LHCN-M2 (cell line): ENCODE data around the gene ACOXL. TPM values are rescaled to one million over a fixed set of nuclear protein-coding genes. Genes with fewer than 3 reads are reported as not detected.

ENCODE experiments used
- DNase-seq: peaks from one replicate; pipeline ENCODE4 v3.0.0-alpha.2; 2012; ENCODE audit warnings: low read depth
- total RNA-seq: library from RNA; depleted of rRNA; stranded (reverse); fragments of >200 nt; gene quantifications from 2 replicates; pipeline ENCODE4 v1.2.3, GENCODE V29; 2014

ACOXL gene
- total RNA-seq, 1 experiment from 2014 or later = not detected

DNA sequence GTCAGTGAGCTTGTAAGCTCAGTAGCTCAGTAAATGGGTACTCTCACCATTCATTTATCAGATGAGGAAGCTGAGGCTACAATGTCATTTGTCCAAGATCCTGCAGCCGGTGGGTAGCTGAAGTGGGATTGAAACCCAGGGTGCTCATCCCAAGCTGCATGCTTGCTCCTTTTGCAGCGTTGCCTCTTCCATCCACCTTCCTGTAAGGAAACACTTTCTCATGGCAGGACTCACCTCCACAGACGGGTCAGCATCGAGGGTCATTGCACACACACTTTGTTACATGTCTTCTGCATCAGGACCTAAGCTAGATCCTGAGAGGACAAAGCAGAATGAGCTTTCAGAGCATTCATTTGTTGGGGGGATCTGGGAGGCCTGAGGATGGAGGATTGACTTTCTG, 60.7 kb downstream of the ACOXL start:
- DNase-seq = no peak

DNA sequence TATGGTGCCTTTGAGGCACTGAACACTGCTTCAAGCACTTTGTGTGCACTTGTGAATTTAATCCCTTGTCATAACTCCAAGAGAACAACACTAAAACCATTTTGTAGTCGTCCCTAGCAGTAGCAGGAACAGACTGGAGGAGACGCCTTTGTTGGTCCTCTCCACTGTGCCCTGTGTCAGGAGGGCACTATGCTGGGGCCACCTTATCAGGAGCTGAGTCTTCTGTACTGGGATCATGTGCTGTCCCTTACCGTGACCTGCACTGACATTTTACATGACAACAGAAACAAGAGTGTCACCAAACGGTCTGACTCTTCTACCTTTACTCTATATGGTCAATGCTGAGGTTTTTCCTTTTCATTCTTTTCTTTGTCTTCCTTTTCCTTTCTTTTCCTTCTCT, 62.0 kb downstream of the ACOXL start:
- no peak for DNase-seq

DNA sequence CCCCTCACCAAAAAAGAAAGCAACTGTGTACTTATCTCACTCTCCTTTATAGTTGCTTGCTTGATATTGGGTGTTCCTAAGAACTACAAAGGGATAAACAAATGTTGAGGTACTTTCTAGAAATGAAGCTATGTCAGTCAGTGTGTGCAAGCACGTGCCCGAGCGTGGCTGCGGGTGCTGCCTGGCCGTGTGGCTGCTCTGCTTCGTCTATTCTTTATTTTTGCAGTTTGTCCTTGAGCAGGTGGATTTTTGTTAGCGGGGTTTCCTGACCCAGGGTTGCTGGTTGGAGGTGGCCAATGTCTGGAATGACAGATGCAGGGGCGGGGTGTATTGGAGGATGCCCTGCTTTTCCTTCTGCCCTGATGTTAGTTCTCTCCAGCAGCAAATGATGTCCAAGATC, 62.6 kb downstream of the ACOXL start:
- DNase-seq = no peak

DNA sequence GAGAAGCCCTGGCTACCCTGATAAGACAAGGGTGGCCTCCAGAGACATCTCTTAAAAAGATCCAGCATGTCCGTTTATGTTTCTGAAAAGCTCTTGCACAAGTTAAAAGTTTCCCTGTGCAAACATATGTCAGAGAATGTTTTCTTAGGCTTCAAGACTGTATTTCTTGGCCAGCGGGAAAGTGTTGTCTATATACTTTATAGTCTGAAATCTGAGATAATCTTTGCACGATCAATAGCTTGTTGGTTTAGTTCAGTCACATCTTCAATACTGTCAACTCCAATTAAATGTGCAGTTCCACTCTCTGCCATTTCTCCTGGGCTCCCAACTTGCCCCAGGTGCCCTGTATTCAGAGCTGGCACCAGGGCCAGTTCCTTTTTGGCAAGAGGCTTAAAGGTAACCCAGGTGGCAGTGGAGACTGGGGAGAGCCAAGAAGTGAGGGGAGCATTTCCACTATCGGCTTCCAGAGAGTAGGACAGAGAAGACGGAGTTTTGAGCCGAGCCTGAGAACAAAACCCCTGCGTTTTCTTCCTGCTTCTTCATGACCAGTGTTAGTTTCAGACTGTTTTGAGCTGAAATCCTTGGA, 64.4 kb downstream of the ACOXL start:
- DNase-seq = no peak

DNA sequence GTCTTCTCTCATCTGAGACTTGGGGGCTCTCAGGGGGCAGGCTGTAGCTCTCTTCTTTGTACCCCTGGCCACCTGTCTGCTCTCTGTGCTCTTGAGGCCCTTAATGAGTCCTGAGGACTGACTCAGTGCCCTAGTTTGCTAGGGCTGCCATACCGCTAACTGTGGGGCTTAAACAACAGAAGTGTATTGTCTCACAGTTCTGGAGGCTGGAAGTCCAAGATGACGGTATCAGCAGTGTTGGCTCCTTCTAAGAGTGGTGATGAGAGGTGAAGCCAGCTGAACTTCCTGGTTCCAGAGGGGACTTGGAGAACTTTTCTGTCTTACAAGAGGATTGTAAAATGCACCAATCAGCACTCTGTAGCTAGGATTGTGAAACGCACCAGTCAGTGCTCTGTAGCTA, 67.0 kb downstream of the ACOXL start:
- DNase-seq = no peak

DNA sequence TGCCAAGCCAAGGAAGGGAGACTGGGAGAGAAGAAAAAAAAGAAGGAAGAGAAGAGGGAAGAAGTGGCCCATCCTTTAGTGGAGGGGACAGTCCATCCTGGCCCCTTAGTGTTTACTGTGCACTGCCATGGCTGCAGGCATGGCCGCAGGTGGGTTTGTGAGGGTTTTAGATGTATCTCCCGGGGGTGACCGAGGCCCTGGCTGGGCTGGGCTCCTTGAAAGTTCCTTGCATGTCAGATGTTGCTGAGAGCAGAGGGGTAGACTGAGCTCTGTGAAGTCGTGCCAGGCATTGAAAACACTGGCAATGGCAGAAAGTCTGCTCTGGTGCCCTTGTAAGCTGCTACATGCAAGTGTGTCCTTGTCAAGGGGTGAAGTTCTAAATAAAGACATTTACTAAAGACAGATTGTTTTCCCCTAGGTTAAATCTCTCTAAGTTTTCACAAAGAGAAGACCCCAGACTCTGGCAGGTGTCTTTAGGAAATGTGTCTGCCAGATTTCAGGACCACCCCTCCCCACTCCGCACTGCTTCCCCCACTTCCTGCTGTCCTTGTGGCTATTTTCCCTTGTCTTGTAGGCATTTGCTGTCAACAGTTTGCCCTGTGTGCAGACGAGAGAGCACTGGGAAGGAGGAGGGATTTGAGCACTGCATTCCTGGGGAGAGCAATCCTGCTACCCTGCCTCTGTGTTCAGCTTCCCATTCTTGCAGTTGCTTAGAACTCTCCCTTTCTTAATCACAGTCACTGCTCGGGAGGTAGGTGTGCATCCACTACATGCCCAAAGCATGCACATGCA, 68.4 kb downstream of the ACOXL start:
- DNase-seq = no peak

DNA sequence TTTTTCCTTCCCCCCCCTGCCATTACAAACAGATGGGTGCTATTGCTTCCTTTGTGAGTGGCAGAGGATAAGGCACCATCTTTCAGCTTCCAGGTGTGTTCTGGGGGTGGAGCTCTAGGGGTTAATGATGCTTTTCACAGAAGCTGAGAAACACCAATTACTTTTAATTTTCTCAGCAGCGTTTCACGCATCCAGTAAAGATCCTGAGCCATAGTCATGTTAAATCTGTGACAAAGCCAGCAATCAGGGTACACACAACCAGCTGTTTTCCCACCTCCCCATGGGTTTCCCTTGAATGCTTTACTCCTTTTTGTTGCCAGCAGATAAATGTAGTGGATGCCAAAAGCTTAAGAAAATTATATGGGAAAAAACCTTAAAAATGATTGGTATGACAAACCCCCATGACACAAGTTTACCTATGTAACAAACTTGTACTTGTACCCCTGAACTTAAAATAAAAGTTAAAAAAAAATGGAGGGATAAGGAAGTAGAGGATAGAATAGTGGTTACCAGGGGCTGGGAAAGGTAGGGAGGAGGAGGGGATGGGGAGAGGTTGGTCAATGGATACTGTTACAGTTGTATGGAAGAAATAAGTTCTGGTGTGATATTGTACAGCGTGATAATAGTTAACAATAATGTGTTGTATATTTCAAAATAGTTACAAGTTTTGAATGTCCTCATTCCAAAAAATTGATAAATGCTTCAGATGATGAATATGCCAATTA, 70.0 kb downstream of the ACOXL start:
- no peak for DNase-seq

DNA sequence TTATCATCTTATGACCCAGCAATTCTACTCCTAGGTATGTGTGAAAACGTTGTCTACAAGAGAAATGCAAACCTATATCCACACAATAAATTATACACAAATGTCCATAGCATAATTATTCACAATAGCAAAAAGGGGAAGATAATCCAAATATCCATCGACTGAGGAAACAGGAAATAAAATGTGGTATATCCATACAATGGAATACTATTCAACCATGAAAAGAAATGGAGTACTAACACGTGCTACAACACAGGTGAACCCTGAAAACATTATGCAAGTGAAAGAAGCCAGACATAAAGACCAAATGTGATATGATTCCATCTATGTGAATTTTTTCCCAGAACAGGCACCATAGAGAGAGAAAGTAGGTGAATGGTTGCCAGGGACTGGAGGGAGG, 72.1 kb downstream of the ACOXL start:
- no peak for DNase-seq

DNA sequence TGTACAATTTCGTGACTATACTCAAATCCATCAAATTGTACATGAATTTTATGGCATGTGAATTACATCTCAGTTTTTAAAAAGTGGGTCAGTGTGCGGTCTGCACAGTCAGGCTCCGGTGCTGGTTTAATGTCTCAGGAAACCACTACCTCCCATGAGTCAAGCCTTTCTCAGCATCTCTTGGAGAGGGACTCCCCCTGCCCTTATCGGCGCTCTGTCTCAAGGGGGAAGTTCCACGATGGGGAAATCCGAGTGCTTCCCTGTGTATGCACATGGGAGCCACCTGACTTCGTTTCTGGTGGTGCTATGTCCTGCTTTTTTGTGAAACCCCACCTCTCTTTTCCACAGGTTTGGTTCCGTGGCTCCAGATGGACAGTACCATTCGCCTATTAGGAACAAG, 72.5 kb downstream of the ACOXL start:
- no peak for DNase-seq

DNA sequence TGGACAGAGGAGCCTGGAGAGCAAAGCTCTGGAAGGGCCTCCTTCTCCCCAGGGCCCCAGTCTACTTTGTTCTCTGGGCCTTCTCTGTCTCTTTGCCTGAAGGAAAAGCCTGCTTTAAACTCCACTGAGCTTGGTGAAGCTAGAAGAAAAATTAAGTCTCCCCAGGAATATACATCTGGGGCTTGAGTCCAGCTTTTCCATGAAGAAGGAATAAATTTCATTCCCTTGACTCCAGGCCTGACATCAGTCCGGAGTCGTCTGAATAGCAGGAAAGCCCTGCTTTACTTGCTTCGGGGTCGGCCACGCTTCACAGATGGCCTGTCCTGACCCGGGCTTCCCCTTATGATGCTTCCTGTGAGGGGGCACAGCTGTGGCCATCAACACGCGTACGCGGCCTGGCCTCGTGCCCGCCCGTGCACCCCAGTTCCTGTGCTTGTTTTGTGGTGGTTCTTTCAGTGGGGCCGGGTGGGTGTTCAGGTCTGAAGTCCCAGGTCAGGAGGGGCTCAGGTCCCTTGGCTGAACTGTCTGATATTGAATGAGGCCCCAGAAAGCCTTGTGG, 73.6 kb downstream of the ACOXL start:
- DNase-seq = no peak

DNA sequence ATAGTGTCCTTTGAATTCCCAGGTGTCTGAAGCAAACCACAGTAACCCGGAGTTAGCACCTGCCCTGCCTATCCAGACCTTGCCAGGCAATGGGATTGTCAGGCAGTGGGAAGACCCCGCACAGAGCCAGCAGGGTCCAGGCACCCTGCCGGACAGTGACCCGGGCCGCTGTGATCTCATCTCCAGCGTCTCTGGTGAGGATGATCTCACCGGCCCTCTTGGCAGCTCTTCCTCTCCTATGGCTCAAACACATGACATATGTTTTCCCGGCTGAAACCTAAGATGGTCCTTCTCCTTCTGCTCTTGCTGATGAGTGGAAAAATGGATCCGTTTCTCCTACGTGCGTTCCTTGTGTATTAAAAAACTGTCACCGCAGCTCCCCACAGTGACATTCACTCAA, 75.1 kb downstream of the ACOXL start:
- DNase-seq = peak; percentile 30

DNA sequence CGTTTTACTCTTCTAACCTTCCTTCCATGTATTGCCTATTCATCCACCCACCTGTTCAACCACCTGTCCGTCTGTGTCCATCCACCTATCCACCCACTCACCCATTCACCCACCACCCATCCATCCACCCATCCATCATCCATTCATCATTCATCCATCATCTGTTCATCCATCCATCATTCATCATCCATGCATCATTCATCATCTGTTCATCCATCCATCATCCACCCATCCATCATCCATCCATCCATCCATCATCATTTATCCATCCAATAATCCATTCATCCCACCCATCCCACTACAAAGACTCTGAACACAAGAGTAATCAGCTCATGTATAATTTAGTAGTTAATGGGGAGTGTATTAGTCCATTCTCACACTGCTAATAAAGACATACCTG, 78.0 kb downstream of the ACOXL start:
- no peak for DNase-seq

DNA sequence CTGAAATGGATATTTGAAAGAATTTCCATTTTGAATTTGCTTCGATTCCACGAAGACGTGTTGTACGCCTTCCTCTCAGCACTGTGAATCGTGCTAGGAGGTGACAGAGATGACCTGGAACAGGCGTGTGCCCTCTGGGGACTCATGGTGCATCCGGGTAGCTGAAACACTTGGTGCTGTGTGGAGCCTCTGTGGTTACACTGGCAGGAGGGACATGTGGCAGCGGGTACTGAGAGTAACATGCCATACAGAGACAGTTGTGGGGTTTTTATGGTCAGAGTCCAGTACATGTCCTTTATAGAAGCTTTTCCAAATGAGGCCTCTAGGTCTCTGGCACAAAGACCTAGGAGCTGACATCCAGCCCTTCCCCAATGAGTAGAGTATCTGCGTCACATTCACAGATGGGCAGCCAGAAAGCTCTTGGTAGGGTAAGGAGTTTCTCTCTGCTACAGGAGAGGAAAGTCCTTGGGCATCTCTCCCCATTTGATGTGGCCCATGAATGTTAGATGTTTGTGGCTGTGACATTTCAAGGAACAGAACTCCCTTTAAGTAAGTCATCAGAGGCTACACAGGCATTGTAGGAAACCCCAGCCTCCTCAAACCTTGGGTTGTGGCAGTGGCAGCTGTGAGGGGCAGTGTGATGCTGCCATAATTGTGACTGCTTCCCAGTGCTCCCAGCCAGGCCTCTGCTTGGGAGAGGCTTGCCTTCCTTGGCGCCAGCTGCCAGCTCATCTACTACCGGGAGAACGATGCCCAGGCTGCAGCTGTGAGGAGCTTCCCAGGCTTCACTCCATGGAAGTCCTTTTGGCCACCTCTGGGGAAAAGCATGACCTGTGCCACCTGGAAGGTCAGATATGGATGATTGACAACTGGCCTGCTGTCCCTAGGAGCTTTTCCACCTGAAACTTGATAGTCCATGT, 80.6 kb downstream of the ACOXL start:
- no peak for DNase-seq

DNA sequence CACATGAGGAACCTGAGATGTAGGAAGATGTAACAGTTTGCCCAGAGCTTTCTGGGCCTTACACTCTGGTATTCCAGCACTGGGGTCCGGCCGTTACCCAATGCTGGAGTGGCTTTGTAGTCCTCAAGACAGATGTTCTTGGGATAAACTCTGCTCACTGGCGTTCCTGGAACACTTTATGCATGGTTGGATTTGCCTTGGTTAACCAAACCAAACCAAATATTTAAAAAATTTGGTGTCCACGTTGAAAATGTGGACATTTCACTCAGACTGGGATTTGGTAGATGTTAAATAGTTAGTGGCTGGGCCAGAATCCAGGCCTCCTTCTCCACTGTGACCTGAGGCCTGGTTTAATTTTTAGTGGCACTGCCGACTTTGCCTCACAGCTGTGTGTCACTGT, 81.5 kb downstream of the ACOXL start:
- no peak for DNase-seq

DNA sequence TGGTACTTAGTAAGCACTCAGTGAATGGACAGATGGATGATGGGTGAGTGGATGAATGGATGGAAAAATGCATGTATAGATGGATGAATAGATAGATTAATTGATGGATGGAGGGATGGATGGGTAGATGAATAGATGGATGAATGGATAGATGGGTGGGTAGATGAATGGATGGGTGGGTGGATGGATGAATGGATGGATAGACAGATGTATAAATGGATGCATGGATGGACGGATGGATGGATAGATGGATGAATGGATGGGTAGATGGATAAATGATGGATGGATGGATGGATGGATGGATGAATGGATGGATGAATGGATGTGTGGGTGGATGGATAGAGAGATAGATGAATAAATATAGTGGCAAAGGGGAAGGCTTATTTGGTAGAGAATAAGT, 83.6 kb downstream of the ACOXL start:
- no peak for DNase-seq

DNA sequence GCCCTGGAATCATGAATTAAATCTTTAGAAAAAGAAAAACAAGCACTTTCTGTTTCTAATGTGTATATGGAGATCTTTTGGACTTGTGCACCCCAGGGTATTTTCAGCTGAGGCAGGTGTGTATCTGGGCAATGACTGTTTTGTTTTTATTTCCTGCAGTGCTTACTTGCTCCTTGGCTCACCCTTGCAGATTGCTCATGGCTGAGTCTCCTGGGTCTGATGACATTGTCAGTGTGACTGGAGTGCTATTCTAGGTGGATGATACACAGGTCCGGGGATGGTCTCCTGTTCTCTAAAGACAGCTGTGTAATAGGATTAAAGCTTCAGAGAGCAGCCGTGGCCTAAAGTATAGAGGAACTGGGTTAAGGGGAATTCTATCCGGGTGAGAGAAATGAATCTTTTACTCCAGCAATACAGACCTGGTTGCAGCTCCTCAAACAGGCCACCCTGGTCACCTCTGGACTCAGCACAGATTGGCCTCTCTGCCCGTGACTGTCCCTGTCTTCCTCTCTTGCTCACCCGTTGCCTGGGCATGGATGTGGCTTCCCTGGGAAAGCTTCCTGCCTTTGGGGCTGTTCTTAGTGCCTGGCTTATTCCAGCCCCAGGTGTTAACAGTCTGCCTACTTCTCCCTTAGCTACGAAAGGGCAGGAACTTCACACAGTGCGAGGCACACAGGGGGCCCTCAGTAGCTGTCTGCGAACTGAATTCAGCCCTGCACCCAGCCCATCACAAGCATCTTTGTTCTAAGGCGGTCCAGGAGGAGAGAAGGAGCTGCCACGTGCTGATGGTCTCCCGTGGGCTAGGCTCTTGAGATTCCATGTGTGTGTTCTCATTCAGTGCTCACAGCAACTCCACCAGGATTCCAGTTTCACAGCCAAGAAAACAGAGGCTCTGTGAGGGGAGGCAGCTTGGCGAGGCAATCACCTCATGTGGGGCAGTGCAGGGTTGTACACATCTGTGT, 84.3 kb downstream of the ACOXL start:
- DNase-seq = peak; percentile 29

DNA sequence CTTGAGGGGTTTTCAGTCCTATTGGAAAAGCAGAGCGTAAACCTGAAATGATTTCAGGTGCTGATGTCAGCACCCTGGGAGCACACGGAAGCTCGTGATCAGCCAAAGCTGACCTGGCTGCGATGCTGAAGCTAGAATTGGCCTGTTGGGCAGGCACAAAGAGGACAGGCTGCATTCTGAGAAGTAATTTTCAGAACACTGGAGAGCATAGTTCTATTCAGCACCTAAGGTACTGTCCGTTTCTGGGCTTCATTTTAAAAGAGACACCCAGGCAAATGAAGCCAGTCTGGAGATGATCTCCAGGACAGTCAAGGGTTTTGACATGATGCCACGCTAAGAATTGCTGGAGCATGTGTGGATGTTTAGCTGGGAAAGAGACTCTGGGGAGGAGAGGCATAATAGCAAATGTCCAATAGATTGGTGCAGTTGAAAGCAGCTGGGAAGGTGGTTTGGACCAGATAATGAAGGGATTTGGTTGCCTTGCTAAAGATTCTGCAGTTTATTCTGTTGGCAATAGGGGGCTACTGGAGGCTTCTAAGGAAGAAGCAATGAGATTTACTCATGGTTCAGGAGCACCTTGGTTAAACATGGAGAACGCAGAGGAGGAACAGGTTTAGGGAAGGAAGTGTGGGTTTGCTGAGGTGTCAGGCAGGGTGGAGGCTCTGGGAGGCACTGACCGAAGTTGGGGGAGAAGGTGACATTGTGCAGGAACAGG, 86.6 kb downstream of the ACOXL start:
- DNase-seq = no peak

DNA sequence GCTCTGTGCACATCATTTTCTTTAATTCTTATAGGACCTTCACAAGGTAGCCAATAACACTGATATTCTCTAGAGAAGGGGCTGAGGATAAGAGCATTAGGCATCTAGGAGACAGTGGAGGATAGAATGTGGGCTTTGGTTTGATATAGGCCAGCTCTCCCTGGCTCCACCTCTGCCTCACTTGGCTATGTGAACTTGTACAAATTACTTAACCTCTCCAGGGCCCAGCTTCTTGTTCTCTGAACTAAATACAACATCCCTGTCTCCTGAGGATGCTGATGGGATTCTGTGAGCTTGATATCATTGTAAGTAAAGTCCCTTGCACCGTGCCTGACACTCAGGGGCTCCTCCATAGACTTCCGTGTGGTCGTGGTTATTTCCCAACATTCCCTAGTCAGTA, 87.3 kb downstream of the ACOXL start:
- no peak for DNase-seq

DNA sequence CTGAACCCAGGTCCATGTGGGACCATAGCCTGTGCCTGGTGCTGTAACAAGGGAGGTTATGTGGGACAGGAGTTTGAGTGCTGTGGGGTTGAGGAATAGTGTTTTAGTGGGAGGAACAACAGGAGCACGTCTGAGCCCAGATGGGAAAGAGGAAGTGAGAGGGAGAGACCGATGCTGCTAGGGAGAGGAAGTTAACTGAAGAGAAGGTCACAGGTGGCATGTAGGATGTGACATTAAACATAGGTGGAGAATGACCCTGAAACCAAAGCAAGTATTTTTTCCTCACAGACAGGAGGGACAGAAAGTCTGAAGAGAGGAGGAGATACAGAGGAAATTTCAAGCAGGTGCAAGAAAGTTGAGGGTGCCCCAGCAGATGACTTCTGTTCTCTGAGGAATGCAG, 87.8 kb downstream of the ACOXL start:
- no peak for DNase-seq

DNA sequence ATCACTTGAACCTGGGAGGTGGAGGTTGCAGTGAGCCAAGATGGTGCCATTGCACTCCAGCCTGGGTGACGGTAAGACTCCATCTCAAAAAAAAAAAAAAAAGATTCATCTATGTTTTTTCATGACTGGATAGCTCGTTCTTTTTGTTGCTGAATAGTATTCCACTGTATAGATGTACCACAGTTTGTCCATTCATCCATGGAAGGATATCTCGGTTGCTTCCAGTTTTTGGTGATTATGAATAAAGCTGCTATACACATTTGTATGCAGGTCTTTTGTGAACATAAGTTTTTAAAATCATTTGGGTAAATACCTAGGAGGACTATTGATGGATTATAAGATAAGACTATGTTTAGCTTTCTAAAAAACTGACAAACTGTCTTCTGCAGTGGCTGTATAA, 90.8 kb downstream of the ACOXL start:
- no peak for DNase-seq
